Loucy (cell line): ENCODE measurements around the gene TMA16.

Experiments
- H2AFZ ChIP-seq: fragments of 200-600 bp; sonication (generic); 2 replicates; pipeline ENCODE4 v1.6.0; 2016; ENCODE audit warnings: antibody characterized with exemption, mild to moderate bottlenecking, low read length, moderate library complexity
- H3F3A ChIP-seq: fragments of 200-600 bp; 2 replicates; pipeline ENCODE4 v1.6.0; 2016; ENCODE audit warnings: antibody characterized with exemption, low read depth, mild to moderate bottlenecking
- H3K27me3 ChIP-seq: fragments of 200-600 bp; sonication (generic); 2 replicates; pipeline ENCODE4 v1.6.1; 2014; ENCODE audit warnings: low read length, mild to moderate bottlenecking; ENCODE audit not compliant: insufficient read depth, poor library complexity, severe bottlenecking
- H3K36me3 ChIP-seq: fragments of 200-600 bp; sonication (generic); 2 replicates; pipeline ENCODE4 v1.6.1; 2016; ENCODE audit warnings: low read length; ENCODE audit not compliant: insufficient read depth
- H3K4me1 ChIP-seq: fragments of 200-600 bp; sonication (generic); 2 replicates; pipeline ENCODE4 v1.5.1; 2014; ENCODE audit warnings: low read length, mild to moderate bottlenecking; ENCODE audit not compliant: insufficient read depth, poor library complexity, severe bottlenecking
- H3K4me2 ChIP-seq: fragments of 200-600 bp; sonication (generic); 2 replicates; pipeline ENCODE4 v1.6.0; 2014; ENCODE audit warnings: antibody characterized with exemption, low read length, low read depth, mild to moderate bottlenecking; ENCODE audit not compliant: poor library complexity, severe bottlenecking
- H3K4me3 ChIP-seq: fragments of 200-600 bp; sonication (generic); 2 replicates; pipeline ENCODE4 v1.5.1; 2014; ENCODE audit warnings: low read length, mild to moderate bottlenecking, mixed read lengths; ENCODE audit not compliant: poor library complexity, severe bottlenecking
- H3K79me2 ChIP-seq: fragments of 200-600 bp; sonication (generic); 2 replicates; pipeline ENCODE4 v1.6.1; 2014; ENCODE audit warnings: low read length; ENCODE audit not compliant: insufficient read depth
- H3K9ac ChIP-seq: fragments of 200-600 bp; sonication (generic); 2 replicates; pipeline ENCODE4 v1.6.0; 2014; ENCODE audit warnings: mild to moderate bottlenecking, low read depth, low read length, moderate library complexity; ENCODE audit not compliant: poor library complexity, severe bottlenecking
- H3K9me2 ChIP-seq: fragments of 200-600 bp; sonication (generic); replicated peaks from 2 replicates; pipeline ENCODE4 v1.6.1; 2016; ENCODE audit warnings: low read depth, low read length, mixed read lengths
- H3K9me3 ChIP-seq: fragments of 200-600 bp; sonication (generic); 2 replicates; pipeline ENCODE4 v1.6.1; 2014; ENCODE audit warnings: mild to moderate bottlenecking, antibody characterized with exemption, low read length, low read depth; ENCODE audit not compliant: insufficient read depth
- H4K20me1 ChIP-seq: fragments of 200-600 bp; sonication (generic); 2 replicates; pipeline ENCODE4 v1.6.0; 2014; ENCODE audit warnings: antibody characterized with exemption, low read length, mild to moderate bottlenecking; ENCODE audit not compliant: insufficient read depth, poor library complexity, severe bottlenecking
- CTCF ChIP-seq: fragments of 200-600 bp; sonication (generic); conservative IDR thresholded peaks from 2 replicates; pipeline ENCODE4 v1.5.1; 2014; ENCODE audit warnings: mild to moderate bottlenecking, antibody characterized with exemption, low read length
- EZH2phosphoT487 ChIP-seq: fragments of 200-600 bp; IDR thresholded peaks from 2 replicates; pipeline ENCODE4 v1.6.1; 2018; ENCODE audit warnings: antibody characterized with exemption, mild to moderate bottlenecking, moderate library complexity, borderline replicate concordance

TMA16 gene

GRCh38 chr4:163548481-163549243, 54.2 kb downstream of the TMA16 start:
- H3K4me2 ChIP-seq, result peak overlapping the region; percentile 2
- H3K27me3 ChIP-seq, result no peaks in the 10 kb centered on the region
- H3K4me3 ChIP-seq, result no peak overlapping the region
- H3K79me2 ChIP-seq, result no peaks in the 10 kb centered on the region
- no peaks in the 10 kb centered on the region for H3K9me3 ChIP-seq
- H4K20me1 ChIP-seq, result no peaks in the 10 kb centered on the region
- peaks cover 15% of the 10 kb centered on the region for H3K4me1 ChIP-seq
- TF ChIP-seq EZH2phosphoT487 (no peak), CTCF (peak; percentile 86)
- no peaks in the 10 kb centered on the region for H3K9me2 ChIP-seq
- H3F3A ChIP-seq, result no peaks in the 10 kb centered on the region
- H2AFZ ChIP-seq, result peak overlapping the region; percentile 5; the same call in 1 of the 2 replicates
- H3K36me3 ChIP-seq, result no peaks in the 10 kb centered on the region
- H3K9ac ChIP-seq, result no peak overlapping the region

- H3K27me3 ChIP-seq, result no peaks in the 10 kb centered on the region
- H2AFZ ChIP-seq, result no peak overlapping the region
- H3K9me3 ChIP-seq, result no peaks in the 10 kb centered on the region
- no peak for TF ChIP-seq CTCF
- TF ChIP-seq EZH2phosphoT487, result no peak
- no peak overlapping the region for H3K9ac ChIP-seq
- H3K36me3 ChIP-seq, result no peaks in the 10 kb centered on the region
- no peaks in the 10 kb centered on the region for H3K4me1 ChIP-seq
- H3K79me2 ChIP-seq, result no peaks in the 10 kb centered on the region
- H3K9me2 ChIP-seq, result no peaks in the 10 kb centered on the region
- no peaks in the 10 kb centered on the region for H3F3A ChIP-seq
- H3K4me2 ChIP-seq, result no peak overlapping the region
- no peak overlapping the region for H3K4me3 ChIP-seq
- H4K20me1 ChIP-seq, result no peaks in the 10 kb centered on the region
Measured at GRCh38 chr4:163550869-163551267, 56.4 kb downstream of the TMA16 start.

DNA sequence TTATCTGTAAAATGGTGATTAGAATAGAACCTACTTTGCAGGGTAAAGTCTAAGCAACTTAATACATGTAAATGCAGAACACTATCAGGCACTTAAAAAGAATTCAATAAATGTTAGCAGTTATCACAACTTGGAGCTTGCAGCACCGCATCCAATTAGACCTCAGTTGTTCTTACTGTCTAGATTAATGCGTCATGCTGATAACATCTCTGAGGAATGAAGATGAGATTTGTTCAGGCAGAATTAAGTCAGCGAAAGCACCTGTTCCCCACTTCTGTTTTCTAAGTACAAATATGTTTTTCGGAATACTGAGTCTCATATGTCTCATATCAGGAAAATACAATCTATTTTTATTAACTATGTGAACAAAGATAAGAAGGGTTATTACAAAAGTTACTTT, 58.7 kb downstream of the TMA16 start:
- Histone ChIP-seq H3K79me2 (no peaks in the 10 kb centered on the region), H3K36me3 (no peaks in the 10 kb centered on the region), H3K9me2 (no peaks in the 10 kb centered on the region), H3K4me3 (no peak overlapping the region), H3K27me3 (no peaks in the 10 kb centered on the region), H2AFZ (no peak overlapping the region), H4K20me1 (no peaks in the 10 kb centered on the region), H3F3A (no peaks in the 10 kb centered on the region), H3K9me3 (no peaks in the 10 kb centered on the region), H3K4me2 (no peak overlapping the region), H3K9ac (no peak overlapping the region), H3K4me1 (peaks cover 5% of the 10 kb centered on the region)
- TF ChIP-seq EZH2phosphoT487 (no peak), CTCF (no peak)
